SU-DHL-6 (cell line): ENCODE measurements around the gene SLC22A23.

Experiments used
- EZH2phosphoT487 ChIP-seq: fragments of 200-600 bp; sonication (generic), shearing (Covaris generic); conservative IDR thresholded peaks from 2 replicates; pipeline ENCODE4 v1.6.1; 2018; ENCODE audit warnings: mild to moderate bottlenecking, antibody characterized with exemption, low read length, moderate library complexity, mixed read lengths
- TF ChIP-seq, protein P1 (sequence below): fragments of 200-600 bp; sonication (generic); IDR thresholded peaks from one replicate; pipeline ENCODE4 v1.5.1; 2017; ENCODE audit warnings: antibody characterized with exemption, mild to moderate bottlenecking, low read length, moderate library complexity; ENCODE audit not compliant: insufficient read depth, poor library complexity, severe bottlenecking

DNA sequence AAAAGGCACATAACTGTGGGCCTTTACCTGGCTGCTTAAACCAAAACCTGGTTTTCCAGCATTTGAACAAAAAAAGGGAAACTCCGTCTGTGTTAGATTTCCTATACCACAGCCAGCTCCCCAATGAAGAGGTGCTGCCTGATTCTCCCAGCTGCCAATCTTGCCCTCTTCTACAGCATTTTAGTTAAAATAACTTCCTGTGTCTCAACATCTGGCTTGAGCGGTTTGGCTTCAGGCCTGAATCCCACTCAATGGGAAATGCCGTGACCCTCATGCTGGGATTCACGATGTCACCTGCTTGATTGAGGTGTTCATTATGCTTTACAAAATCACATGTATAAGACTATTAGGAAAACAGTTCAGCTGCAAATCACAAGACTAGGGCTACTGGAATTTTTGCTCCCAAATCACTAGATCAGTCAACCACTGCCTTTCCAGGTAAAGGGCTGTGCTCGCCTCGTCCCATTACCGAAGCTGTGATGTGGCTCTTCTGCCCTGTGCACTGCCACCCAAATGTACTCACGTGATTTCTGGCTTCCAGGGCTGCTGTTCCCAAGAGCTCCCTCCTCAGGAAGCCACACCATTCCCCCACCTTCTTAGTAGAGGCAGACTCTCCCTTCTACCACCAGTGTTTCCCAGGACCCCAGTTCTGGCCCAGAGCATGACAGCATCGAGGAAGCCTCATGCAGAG, 103.5 kb downstream of the SLC22A23 start:
- TF ChIP-seq, protein P1, sequence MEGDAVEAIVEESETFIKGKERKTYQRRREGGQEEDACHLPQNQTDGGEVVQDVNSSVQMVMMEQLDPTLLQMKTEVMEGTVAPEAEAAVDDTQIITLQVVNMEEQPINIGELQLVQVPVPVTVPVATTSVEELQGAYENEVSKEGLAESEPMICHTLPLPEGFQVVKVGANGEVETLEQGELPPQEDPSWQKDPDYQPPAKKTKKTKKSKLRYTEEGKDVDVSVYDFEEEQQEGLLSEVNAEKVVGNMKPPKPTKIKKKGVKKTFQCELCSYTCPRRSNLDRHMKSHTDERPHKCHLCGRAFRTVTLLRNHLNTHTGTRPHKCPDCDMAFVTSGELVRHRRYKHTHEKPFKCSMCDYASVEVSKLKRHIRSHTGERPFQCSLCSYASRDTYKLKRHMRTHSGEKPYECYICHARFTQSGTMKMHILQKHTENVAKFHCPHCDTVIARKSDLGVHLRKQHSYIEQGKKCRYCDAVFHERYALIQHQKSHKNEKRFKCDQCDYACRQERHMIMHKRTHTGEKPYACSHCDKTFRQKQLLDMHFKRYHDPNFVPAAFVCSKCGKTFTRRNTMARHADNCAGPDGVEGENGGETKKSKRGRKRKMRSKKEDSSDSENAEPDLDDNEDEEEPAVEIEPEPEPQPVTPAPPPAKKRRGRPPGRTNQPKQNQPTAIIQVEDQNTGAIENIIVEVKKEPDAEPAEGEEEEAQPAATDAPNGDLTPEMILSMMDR = no peak
- no peak for TF ChIP-seq EZH2phosphoT487
